Peyer's patch (tissue), 4 donors: Measurements from ENCODE around the gene AUTS2.

Experiments
- CTCF ChIP-seq, 6 experiments: fragments of 450-650 bp in 4 of 6; fragments of 200-600 bp in 2 of 6; sonication (generic) in 1 of 6; IDR thresholded peaks; one replicate each; pipeline ENCODE4 v1.5.1; 2017 to 2019; ENCODE audit warnings: antibody characterized with exemption in 6 of 6, mild to moderate bottlenecking in 3 of 6, moderate library complexity in 1 of 6
- POLR2A ChIP-seq, 2 donors: fragments of 450-650 bp; IDR thresholded peaks; one replicate each; pipeline ENCODE4 v1.5.1; 2017; ENCODE audit warnings: antibody characterized with exemption in 2 of 2, mild to moderate bottlenecking in 2 of 2, moderate library complexity in 2 of 2

GRCh38 chr7:70797109-70797514 lies 1198.8 kb downstream of the AUTS2 start:
- TF ChIP-seq CTCF (IDR thresholded peaks at IDR 0.05) = no peak
- TF ChIP-seq POLR2A (IDR thresholded peaks at IDR 0.05) = no peak
